ENCODE results near the gene REV1. TPM values are rescaled to one million over a fixed set of nuclear protein-coding genes. Genes with fewer than 3 reads are reported as not detected.
A peak's percentile ranks its signal among the peaks of the same experiment; 100 is the strongest.

REV1 gene
- total RNA-seq = 10 to 100 TPM; 41.7 to 73.1 (median 46.7) TPM
- polyA plus RNA-seq = 10 to 100 TPM in 1 of 3 donors, 1 to 10 TPM in 2; 7.2 to 16.2 (median 7.2) TPM

DNA sequence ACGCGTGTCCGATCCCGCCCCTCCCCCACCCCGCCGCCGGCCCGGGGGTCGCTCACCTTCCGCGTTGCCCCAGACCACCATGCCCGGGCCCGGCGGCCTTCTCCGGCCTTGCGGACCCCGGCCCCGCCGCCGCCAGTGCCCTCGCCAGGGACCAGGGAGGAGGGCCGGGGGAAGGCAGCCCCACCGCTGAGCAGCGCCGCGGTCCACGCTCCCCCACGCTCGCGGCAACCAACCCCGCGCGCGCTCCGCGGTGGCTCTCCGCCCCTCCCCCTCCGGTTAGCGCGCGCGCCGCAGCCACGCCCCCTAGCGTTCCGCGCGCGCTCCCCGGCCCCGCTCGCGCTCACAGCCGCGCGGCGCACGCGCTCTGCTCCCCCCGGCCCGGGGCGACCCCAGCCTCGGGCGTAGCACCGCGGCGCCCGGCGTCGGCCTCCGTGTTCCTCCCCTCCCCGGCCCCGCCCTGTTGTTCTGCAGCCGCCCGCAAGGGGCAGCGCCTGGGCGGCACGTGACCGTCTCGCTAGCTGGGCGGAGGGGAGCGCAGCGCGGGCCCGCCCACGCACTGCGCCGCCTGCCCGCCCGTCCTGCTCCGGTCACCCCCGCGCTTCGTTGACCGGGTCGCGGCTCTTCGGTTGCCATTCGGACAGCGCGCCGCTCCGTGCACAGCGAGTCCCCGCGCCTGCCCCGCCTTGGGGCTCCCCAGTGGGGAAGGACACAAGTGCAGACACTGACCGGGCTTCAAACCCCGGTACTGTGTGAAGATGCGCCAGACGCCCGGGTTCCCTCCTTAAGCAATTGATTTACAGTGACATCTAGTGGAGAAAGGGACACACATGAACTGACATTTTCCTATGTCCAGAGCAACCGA is at the start of gene REV1:
Gene REV1 (minus strand): TSS at position 257 of the 862 bp plus-strand sequence. CDS start 25,042 bp downstream, outside the sequence.
- H3K27me3 ChIP-seq = no peaks in the 10 kb centered on the region
- H3K27ac ChIP-seq = peak within 1 kb of the TSS; percentile 95 to 100 (median 98)
- 0 to 1% methylated on average over 113 of the region's 113 CpGs for WGBS, 2 donors
- peaks cover 0 to 29% (median 21%) of the 10 kb centered on the region in 4 donors for H3K4me1 ChIP-seq
- no peaks in the 10 kb centered on the region for H3K9me3 ChIP-seq
- peak within 1 kb of the TSS; percentile 61 to 99 (median 96) for H3K4me3 ChIP-seq
- TF ChIP-seq EP300 (IDR thresholded peaks at IDR 0.05) (no peak), POLR2AphosphoS5 (IDR thresholded peaks at IDR 0.05) (peak; percentile 47 to 83 (median 65)), CTCF (IDR thresholded peaks at IDR 0.05) (peak; percentile 68 to 89 (median 70)), POLR2A (IDR thresholded peaks at IDR 0.05) (no peak)
- intact Hi-C loops (cut with DNase I) = loop anchor here (2.0 to 10.0 kb wide), 4 partner anchors 38 to 335 kb away; partner anchors contain the start of genes EIF5B, LIPT1, TSGA10 and TXNDC9
- peak; percentile 95 for DNase-seq
- no peaks in the 10 kb centered on the region for H3K36me3 ChIP-seq

DNA sequence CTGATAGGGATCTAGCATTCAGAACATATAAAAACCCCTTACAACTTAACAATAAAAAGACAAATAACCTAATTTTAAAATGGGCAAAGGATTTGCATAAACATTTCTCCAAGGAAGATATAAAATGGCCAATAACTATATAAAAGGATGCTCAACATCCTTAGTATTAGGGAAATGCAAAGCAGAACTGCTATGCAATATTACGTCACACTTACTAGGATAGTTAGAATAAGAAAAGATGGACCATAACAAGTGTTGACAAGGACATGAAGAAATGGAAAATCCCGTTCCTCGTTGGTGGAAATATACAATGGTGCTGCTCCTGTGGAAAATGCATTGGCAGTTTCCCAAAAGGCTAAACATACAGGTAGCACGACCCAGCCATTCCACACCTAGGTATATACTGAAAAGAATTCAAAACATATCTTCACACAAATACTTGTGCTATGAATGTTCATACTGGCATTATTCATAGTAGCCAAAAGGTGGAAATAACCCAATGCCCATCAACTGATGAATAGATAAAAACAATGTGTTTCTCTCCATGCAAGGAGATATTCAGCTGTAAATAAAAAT is 48.2 kb upstream of the REV1 start:
- WGBS, 2 donors = 82 to 90% methylated on average over 4 of the region's 4 CpGs
- no peak for TF ChIP-seq POLR2AphosphoS5 (IDR thresholded peaks at IDR 0.05)
- Histone ChIP-seq H3K36me3 (no peaks in the 10 kb centered on the region), H3K4me3 (no peak overlapping the region), H3K4me1 (peaks cover 0 to 8% (median 3%) of the 10 kb centered on the region in 4 donors), H3K27ac (no peak overlapping the region), H3K27me3 (no peaks in the 10 kb centered on the region), H3K9me3 (no peaks in the 10 kb centered on the region)
- intact Hi-C loops (cut with DNase I) = no loop called here
- DNase-seq = no peak

GRCh38 chr2:99524056-99524455 is 34.2 kb upstream of the REV1 start:
- TF ChIP-seq POLR2AphosphoS5 (IDR thresholded peaks at IDR 0.05) = no peak
- TF ChIP-seq POLR2A (IDR thresholded peaks at IDR 0.05) = no peak
- Histone ChIP-seq H3K9me3 (no peaks in the 10 kb centered on the region), H3K27me3 (no peaks in the 10 kb centered on the region), H3K4me3 (no peak overlapping the region), H3K4me1 (no peaks in the 10 kb centered on the region), H3K36me3 (no peaks in the 10 kb centered on the region), H3K27ac (no peak overlapping the region)
- DNase-seq = no peak
- intact Hi-C loops (cut with DNase I) = no loop called here
- WGBS, 2 donors = 86 to 96% methylated on average over 2 of the region's 2 CpGs

- WGBS, 2 donors = 84 to 92% methylated on average over 2 of the region's 2 CpGs
- H3K9me3 ChIP-seq = no peaks in the 10 kb centered on the region
- H3K27ac ChIP-seq = no peak overlapping the region
- no peaks in the 10 kb centered on the region for H3K36me3 ChIP-seq
- intact Hi-C loops (cut with DNase I) = no loop called here
- no peaks in the 10 kb centered on the region for H3K4me1 ChIP-seq
- no peak for DNase-seq
- no peaks in the 10 kb centered on the region for H3K27me3 ChIP-seq
- no peak overlapping the region for H3K4me3 ChIP-seq
- TF ChIP-seq EP300 (IDR thresholded peaks at IDR 0.05) = no peak
- TF ChIP-seq POLR2AphosphoS5 (IDR thresholded peaks at IDR 0.05) = no peak
- TF ChIP-seq POLR2A (IDR thresholded peaks at IDR 0.05) = no peak
- no peak for TF ChIP-seq CTCF (IDR thresholded peaks at IDR 0.05)
Measured at GRCh38 chr2:99522157-99522556, 32.3 kb upstream of the REV1 start.

DNA sequence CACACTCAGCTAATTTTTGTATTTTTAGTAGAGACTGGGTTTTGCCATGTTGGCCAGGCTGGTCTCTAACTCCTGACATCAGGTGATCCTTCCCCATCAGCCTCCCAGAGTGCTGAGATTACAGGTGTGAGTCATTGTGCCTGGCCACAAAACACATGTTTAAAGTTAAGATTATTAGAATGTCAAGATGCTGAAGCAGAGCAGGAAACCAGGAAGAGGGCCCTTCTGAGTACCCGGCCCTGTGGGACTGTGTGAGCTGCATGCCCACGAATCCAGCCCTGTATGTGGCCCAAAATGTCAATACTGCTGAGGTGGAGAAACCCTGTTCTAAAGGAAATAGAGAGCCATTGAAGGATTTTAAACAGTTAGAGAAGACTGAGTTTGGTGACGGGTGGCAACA is 31.0 kb upstream of the REV1 start:
- intact Hi-C loops (cut with DNase I) = no loop called here
- H3K27ac ChIP-seq = no peak overlapping the region
- H3K4me1 ChIP-seq = no peaks in the 10 kb centered on the region
- no peaks in the 10 kb centered on the region for H3K9me3 ChIP-seq
- H3K27me3 ChIP-seq = no peaks in the 10 kb centered on the region
- no peak for DNase-seq
- no peak overlapping the region for H3K4me3 ChIP-seq
- no peak for TF ChIP-seq EP300 (IDR thresholded peaks at IDR 0.05)
- TF ChIP-seq POLR2AphosphoS5 (IDR thresholded peaks at IDR 0.05) = no peak
- no peak for TF ChIP-seq POLR2A (IDR thresholded peaks at IDR 0.05)
- no peak for TF ChIP-seq CTCF (IDR thresholded peaks at IDR 0.05)
- H3K36me3 ChIP-seq = no peaks in the 10 kb centered on the region
- WGBS, 2 donors = 75 to 78% methylated on average over 3 of the region's 3 CpGs

All from sigmoid colon (tissue), 7 donors.